NB4 (cell line): Measurements from ENCODE around the gene CTNNAL1.
"Not testable (repeated sequence)": the region's sequence is repeated elsewhere in the genome, so short reads cannot be mapped to it uniquely, and the experiment has no call there.

ENCODE experiments used
- DNase-seq: peaks from one replicate; pipeline ENCODE4 v3.0.0; 2010; ENCODE audit warnings: low read depth
- H3K4me3 ChIP-seq: one replicate; pipeline ENCODE4 v1.5.1; 2011; ENCODE audit warnings: mild to moderate bottlenecking, low read depth, low read length, moderate library complexity
- CTCF ChIP-seq: IDR thresholded peaks from one replicate; pipeline ENCODE4 v1.5.1; 2012; ENCODE audit warnings: low read depth, low read length
- MAX ChIP-seq: IDR thresholded peaks from 2 replicates; pipeline ENCODE4 v1.6.1; 2011; ENCODE audit warnings: low read depth, low read length
- MYC ChIP-seq: IDR thresholded peaks from 2 replicates; pipeline ENCODE4 v1.6.1; 2011; ENCODE audit warnings: low read depth, low read length
- POLR2A ChIP-seq: IDR thresholded peaks from 2 replicates; pipeline ENCODE4 v1.6.1; 2011; ENCODE audit warnings: mild to moderate bottlenecking; ENCODE audit not compliant: insufficient read length; ENCODE audit errors: extremely low read depth

Gene CTNNAL1

DNA sequence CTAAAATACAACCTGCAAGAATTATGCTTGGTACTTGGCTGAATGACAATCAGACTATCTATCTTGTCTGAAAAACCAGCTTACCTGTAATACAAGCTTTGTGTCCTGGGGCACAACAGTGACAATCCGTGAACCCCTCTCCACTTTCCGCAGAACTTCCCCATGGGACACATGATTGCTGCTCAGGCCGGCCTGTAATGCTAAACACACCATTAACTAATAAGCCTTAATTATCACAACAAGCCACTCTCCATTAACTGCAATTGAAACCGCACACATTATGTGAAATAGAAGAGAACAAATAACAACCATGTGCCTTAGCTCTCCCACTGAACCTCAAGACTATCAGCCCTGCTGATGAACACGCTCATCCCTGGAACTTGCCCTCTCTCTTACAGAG lies 113.1 kb downstream of the CTNNAL1 start:
- TF ChIP-seq POLR2A (no peak), MAX (no peak), CTCF (no peak), MYC (no peak)
- H3K4me3 ChIP-seq = no peak overlapping the region
- DNase-seq = no peak

- DNase-seq, H3K4me3 ChIP-seq: not testable (repeated sequence)
These were observed 114.1 kb downstream of the CTNNAL1 start for GRCh38 chr9:108899023-108899695.

- no peak for DNase-seq
- no peak overlapping the region for H3K4me3 ChIP-seq
- TF ChIP-seq CTCF (no peak), POLR2A (no peak), MYC (no peak), MAX (no peak)
These were observed 115.8 kb downstream of the CTNNAL1 start for GRCh38 chr9:108897324-108898096.

GRCh38 chr9:108894225-108894997 lies 118.9 kb downstream of the CTNNAL1 start:
- DNase-seq = no peak
- TF ChIP-seq MYC (no peak), CTCF (no peak), MAX (no peak), POLR2A (no peak)
- no peak overlapping the region for H3K4me3 ChIP-seq
